ENCODE measurements around the gene GNG2.

The GNG2 gene

DNA sequence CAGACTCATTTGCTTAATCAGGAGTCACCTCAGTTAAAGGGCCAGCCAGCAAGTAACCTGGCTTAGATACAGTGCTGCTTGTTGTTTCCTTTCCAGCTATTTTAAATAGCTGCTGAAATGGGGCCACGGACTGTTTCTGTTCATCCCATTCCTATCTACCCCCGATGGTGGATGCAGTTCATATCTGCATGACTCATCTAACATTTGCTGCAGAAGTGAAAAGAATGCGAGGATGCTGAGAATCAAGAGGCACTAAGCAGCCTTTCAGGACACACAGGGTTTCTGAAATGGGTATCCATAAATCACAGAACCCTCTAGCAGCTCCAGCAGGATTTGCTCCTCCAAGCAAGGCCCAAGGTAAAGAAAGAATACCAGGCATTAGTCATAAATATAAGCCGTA lies 68.8 kb downstream of the GNG2 start:
- CTCF ChIA-PET, result no interaction called here
- no peaks in the 10 kb centered on the region for H3K9me3 ChIP-seq (ENCODE audit: control insufficient read depth, insufficient read depth, low read depth, low read length)
- no peaks in the 10 kb centered on the region for H3K4me1 ChIP-seq (ENCODE audit: control insufficient read depth, insufficient read depth, low read length)
- no peaks in the 10 kb centered on the region for H3K36me3 ChIP-seq (ENCODE audit: control insufficient read depth in 2 of 2, insufficient read depth in 1 of 2, low read length in 2 of 2)
- H3K4me3 ChIP-seq (ENCODE audit: low read depth, low read length), result no peak overlapping the region
- POLR2A ChIA-PET, result no interaction called here
- no peak overlapping the region for H3K27ac ChIP-seq (ENCODE audit: extremely low read depth, low read depth, low read length)
- TF ChIP-seq ZNF48 (tag by site-specific recombination; IDR thresholded peaks at IDR 0.05), result no peak
- no peak for TF ChIP-seq HOXA7 (CRISPR knock-in tag; IDR thresholded peaks at IDR 0.05; ENCODE audit: borderline replicate concordance)
- TF ChIP-seq KLF17 (tag by site-specific recombination; IDR thresholded peaks at IDR 0.05), result no peak
- TF ChIP-seq, protein P1, sequence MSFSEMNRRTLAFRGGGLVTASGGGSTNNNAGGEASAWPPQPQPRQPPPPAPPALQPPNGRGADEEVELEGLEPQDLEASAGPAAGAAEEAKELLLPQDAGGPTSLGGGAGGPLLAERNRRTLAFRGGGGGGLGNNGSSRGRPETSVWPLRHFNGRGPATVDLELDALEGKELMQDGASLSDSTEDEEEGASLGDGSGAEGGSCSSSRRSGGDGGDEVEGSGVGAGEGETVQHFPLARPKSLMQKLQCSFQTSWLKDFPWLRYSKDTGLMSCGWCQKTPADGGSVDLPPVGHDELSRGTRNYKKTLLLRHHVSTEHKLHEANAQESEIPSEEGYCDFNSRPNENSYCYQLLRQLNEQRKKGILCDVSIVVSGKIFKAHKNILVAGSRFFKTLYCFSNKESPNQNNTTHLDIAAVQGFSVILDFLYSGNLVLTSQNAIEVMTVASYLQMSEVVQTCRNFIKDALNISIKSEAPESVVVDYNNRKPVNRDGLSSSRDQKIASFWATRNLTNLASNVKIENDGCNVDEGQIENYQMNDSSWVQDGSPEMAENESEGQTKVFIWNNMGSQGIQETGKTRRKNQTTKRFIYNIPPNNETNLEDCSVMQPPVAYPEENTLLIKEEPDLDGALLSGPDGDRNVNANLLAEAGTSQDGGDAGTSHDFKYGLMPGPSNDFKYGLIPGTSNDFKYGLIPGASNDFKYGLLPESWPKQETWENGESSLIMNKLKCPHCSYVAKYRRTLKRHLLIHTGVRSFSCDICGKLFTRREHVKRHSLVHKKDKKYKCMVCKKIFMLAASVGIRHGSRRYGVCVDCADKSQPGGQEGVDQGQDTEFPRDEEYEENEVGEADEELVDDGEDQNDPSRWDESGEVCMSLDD (tag by site-specific recombination; IDR thresholded peaks at IDR 0.05), result no peak
- no peak for TF ChIP-seq ZNF707 (tag by site-specific recombination; IDR thresholded peaks at IDR 0.05)
- TF ChIP-seq, protein P2, sequence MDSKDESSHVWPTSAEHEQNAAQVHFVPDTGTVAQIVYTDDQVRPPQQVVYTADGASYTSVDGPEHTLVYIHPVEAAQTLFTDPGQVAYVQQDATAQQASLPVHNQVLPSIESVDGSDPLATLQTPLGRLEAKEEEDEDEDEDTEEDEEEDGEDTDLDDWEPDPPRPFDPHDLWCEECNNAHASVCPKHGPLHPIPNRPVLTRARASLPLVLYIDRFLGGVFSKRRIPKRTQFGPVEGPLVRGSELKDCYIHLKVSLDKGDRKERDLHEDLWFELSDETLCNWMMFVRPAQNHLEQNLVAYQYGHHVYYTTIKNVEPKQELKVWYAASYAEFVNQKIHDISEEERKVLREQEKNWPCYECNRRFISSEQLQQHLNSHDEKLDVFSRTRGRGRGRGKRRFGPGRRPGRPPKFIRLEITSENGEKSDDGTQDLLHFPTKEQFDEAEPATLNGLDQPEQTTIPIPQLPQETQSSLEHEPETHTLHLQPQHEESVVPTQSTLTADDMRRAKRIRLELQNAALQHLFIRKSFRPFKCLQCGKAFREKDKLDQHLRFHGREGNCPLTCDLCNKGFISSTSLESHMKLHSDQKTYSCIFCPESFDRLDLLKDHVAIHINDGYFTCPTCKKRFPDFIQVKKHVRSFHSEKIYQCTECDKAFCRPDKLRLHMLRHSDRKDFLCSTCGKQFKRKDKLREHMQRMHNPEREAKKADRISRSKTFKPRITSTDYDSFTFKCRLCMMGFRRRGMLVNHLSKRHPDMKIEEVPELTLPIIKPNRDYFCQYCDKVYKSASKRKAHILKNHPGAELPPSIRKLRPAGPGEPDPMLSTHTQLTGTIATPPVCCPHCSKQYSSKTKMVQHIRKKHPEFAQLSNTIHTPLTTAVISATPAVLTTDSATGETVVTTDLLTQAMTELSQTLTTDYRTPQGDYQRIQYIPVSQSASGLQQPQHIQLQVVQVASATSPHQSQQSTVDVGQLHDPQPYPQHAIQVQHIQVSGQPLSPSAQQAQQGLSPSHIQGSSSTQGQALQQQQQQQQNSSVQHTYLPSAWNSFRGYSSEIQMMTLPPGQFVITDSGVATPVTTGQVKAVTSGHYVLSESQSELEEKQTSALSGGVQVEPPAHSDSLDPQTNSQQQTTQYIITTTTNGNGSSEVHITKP (tag by site-specific recombination; IDR thresholded peaks at IDR 0.05), result no peak

GRCh38 chr14:51929910-51930682 lies 69.7 kb downstream of the GNG2 start:
- Histone ChIP-seq H3K27ac (ENCODE audit: extremely low read depth, low read depth, low read length) (no peak overlapping the region), H3K4me1 (ENCODE audit: control insufficient read depth, insufficient read depth, low read length) (no peaks in the 10 kb centered on the region), H3K36me3 (ENCODE audit: control insufficient read depth in 2 of 2, insufficient read depth in 1 of 2, low read length in 2 of 2) (no peaks in the 10 kb centered on the region), H3K4me3 (ENCODE audit: low read depth, low read length) (no peak overlapping the region), H3K9me3 (ENCODE audit: control insufficient read depth, insufficient read depth, low read depth, low read length) (no peaks in the 10 kb centered on the region)
- POLR2A ChIA-PET, result no interaction called here
- TF ChIP-seq OSR2 (tag by site-specific recombination; IDR thresholded peaks at IDR 0.05) (no peak), ZSCAN4 (tag by site-specific recombination; IDR thresholded peaks at IDR 0.05) (no peak), OVOL3 (tag by site-specific recombination; IDR thresholded peaks at IDR 0.05) (no peak), ZNF433 (tag by site-specific recombination; IDR thresholded peaks at IDR 0.05; ENCODE audit: low read depth) (no peak), GFI1B (tag by site-specific recombination; IDR thresholded peaks at IDR 0.05) (no peak)
- CTCF ChIA-PET, result no interaction called here

GRCh38 chr14:51931308-51931707 lies 70.9 kb downstream of the GNG2 start:
- Histone ChIP-seq H3K4me1 (ENCODE audit: control insufficient read depth, insufficient read depth, low read length) (no peaks in the 10 kb centered on the region), H3K4me3 (ENCODE audit: low read depth, low read length) (no peak overlapping the region), H3K27ac (ENCODE audit: extremely low read depth, low read depth, low read length) (no peak overlapping the region), H3K36me3 (ENCODE audit: control insufficient read depth in 2 of 2, insufficient read depth in 1 of 2, low read length in 2 of 2) (no peaks in the 10 kb centered on the region), H3K9me3 (ENCODE audit: control insufficient read depth, insufficient read depth, low read depth, low read length) (no peaks in the 10 kb centered on the region)
- CTCF ChIA-PET, result no interaction called here
- POLR2A ChIA-PET, result no interaction called here
- TF ChIP-seq ZSCAN4 (tag by site-specific recombination; IDR thresholded peaks at IDR 0.05), result no peak
- no peak for TF ChIP-seq SCRT1 (tag by site-specific recombination; IDR thresholded peaks at IDR 0.05; ENCODE audit: borderline replicate concordance)
- TF ChIP-seq ZIC2 (tag by site-specific recombination; IDR thresholded peaks at IDR 0.05), result no peak
- TF ChIP-seq, protein P3, sequence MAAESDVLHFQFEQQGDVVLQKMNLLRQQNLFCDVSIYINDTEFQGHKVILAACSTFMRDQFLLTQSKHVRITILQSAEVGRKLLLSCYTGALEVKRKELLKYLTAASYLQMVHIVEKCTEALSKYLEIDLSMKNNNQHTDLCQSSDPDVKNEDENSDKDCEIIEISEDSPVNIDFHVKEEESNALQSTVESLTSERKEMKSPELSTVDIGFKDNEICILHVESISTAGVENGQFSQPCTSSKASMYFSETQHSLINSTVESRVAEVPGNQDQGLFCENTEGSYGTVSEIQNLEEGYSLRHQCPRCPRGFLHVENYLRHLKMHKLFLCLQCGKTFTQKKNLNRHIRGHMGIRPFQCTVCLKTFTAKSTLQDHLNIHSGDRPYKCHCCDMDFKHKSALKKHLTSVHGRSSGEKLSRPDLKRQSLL (tag by site-specific recombination; IDR thresholded peaks at IDR 0.05), result no peak
- TF ChIP-seq ZNF426 (tag by site-specific recombination; IDR thresholded peaks at IDR 0.05), result no peak
- TF ChIP-seq ZNF10 (tag by site-specific recombination; IDR thresholded peaks at IDR 0.05), result no peak
- TF ChIP-seq HOXC10 (CRISPR knock-in tag; IDR thresholded peaks at IDR 0.05), result no peak
- no peak for TF ChIP-seq ZNF311 (tag by site-specific recombination; IDR thresholded peaks at IDR 0.05; ENCODE audit: borderline replicate concordance)
- TF ChIP-seq ZNF391 (tag by site-specific recombination; IDR thresholded peaks at IDR 0.05; ENCODE audit: borderline replicate concordance, low read depth), result no peak
- no peak for TF ChIP-seq ZBTB8A (tag by site-specific recombination; IDR thresholded peaks at IDR 0.05)
